ENCODE results near the gene KIF13A.
"Not testable (repeated sequence)": the region's sequence is repeated elsewhere in the genome, so short reads cannot be mapped to it uniquely, and the experiment has no call there.

The KIF13A gene

DNA sequence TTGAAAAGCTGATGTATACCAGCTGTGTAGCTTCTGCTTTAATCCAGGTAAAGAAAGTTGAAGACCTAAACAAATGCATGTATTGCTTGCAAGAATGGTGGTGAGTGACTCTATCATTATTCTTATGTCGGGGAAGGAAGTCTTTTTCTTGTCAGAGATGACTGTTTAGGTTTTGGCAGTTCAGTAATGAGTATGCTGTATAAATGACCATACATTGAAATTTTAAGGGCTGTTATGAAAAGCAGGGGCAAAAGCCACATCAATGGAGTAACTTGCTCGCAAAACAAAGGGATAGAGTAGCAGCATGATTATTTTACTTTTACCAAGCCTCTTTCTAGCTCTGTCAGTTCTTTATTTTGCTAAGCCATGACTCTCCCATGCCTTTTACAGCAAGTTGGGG, 224.8 kb downstream of the KIF13A start:
- Histone ChIP-seq H3K36me3 (ENCODE audit: insufficient read depth, low read length) (no peaks in the 10 kb centered on the region), H3K9ac (ENCODE audit: insufficient read length) (no peak overlapping the region), H3K4me3 (no peak overlapping the region), H3K9me3 (ENCODE audit: low read depth, low read length) (no peaks in the 10 kb centered on the region), H3K27ac (no peak overlapping the region)
- TF ChIP-seq POLR2AphosphoS5 (IDR thresholded peaks at IDR 0.05; ENCODE audit: borderline replicate concordance, low read depth, low read length) (no peak), FOXP2 (optimal IDR thresholded peaks at IDR 0.05; ENCODE audit: control extremely low read depth, extremely low read length, insufficient read depth) (no peak), EZH2 (IDR thresholded peaks at IDR 0.05) (no peak)
- no peak for DNase-seq (ENCODE audit: low read depth, low spot score)

DNA sequence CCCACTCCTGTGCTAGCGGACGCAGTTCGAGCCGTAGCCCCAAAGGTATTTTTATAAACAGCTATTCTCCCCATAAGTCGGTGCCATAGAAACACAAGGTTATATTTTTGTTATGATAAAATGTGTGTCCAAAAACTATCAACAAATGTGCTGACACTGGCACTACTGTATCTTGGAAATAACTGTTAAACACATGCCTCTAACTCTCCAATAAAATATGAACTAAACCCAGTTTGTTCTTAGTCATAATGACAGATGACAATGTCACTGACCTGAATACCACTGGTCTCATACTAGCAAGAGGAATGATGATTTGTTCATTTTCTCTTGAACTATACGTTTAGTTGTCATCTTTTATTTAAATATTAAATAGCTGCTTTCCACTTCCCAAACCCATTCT, 229.3 kb downstream of the KIF13A start:
- DNase-seq (ENCODE audit: low read depth, low spot score), result no peak
- H3K9me3 ChIP-seq (ENCODE audit: low read depth, low read length), result no peaks in the 10 kb centered on the region
- no peaks in the 10 kb centered on the region for H3K36me3 ChIP-seq (ENCODE audit: insufficient read depth, low read length)
- TF ChIP-seq EZH2 (IDR thresholded peaks at IDR 0.05) (no peak), FOXP2 (optimal IDR thresholded peaks at IDR 0.05; ENCODE audit: control extremely low read depth, extremely low read length, insufficient read depth) (no peak), POLR2AphosphoS5 (IDR thresholded peaks at IDR 0.05; ENCODE audit: borderline replicate concordance, low read depth, low read length) (no peak)
- no peak overlapping the region for H3K4me3 ChIP-seq
- H3K27ac ChIP-seq, result no peak overlapping the region
- H3K9ac ChIP-seq (ENCODE audit: insufficient read length), result no peak overlapping the region

GRCh38 chr6:17754254-17754653, 233.2 kb downstream of the KIF13A start:
- TF ChIP-seq POLR2AphosphoS5 (IDR thresholded peaks at IDR 0.05; ENCODE audit: borderline replicate concordance, low read depth, low read length) (no peak), FOXP2 (optimal IDR thresholded peaks at IDR 0.05; ENCODE audit: control extremely low read depth, extremely low read length, insufficient read depth) (no peak), EZH2 (IDR thresholded peaks at IDR 0.05) (no peak)
- Histone ChIP-seq H3K4me3 (no peak overlapping the region), H3K27ac (no peak overlapping the region), H3K9ac (ENCODE audit: insufficient read length) (no peak overlapping the region), H3K36me3 (ENCODE audit: insufficient read depth, low read length) (no peaks in the 10 kb centered on the region), H3K9me3 (ENCODE audit: low read depth, low read length) (no peaks in the 10 kb centered on the region)
- no peak for DNase-seq (ENCODE audit: low read depth, low spot score)

DNA sequence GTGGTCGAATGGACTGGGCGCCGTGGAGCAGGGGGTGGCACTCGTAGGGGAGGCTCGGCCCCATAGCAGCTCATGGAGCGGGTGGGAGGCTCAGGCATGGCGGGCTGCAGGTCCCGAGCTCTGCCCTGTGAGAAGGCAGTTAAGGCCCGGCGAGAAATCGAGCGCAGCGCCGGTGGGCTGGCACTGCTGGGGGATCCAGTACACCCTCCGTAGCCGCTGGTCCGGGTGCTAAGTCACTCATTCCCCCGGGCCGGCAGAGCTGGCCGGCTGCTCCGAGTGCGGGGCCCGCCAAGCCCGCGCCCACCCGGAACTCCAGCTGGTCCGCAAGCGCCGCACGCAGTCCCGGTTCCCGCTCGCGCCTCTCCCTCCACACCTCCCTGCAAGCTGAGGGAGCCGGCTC, 242.1 kb downstream of the KIF13A start:
- H3K4me3 ChIP-seq; H3K9ac ChIP-seq (ENCODE audit: insufficient read length); H3K9me3 ChIP-seq (ENCODE audit: low read depth, low read length); H3K27ac ChIP-seq; DNase-seq (ENCODE audit: low read depth, low spot score); H3K36me3 ChIP-seq (ENCODE audit: insufficient read depth, low read length): not testable (repeated sequence)

DNA sequence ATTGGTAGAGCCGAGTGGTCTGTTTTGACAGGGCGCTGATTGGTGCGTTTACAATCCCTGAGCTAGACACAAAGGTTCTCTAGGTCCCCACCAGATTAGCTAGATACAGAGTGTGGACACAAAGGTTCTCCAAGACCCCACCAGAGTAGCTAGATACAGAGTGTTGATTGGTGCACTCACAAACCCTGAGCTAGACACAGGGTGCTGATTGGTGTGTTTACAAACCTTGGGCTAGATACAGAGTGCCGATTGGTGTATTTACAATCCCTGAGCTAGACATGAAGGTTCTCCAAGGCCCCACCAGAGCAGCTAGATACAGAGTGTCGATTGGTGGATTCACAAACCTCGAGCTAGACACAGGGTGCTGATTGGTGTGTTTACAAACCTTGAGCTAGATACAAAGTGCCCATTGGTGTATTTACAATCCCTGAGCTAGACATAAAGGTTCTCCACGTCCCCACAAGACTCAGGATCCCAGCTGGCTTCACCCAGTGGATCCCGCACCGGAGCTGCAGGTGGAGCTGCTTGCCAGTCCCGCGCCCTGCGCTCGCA, 242.6 kb downstream of the KIF13A start:
- not testable (repeated sequence) for H3K4me3 ChIP-seq; H3K9me3 ChIP-seq (ENCODE audit: low read depth, low read length); H3K9ac ChIP-seq (ENCODE audit: insufficient read length); H3K27ac ChIP-seq; DNase-seq (ENCODE audit: low read depth, low spot score); H3K36me3 ChIP-seq (ENCODE audit: insufficient read depth, low read length)

DNA sequence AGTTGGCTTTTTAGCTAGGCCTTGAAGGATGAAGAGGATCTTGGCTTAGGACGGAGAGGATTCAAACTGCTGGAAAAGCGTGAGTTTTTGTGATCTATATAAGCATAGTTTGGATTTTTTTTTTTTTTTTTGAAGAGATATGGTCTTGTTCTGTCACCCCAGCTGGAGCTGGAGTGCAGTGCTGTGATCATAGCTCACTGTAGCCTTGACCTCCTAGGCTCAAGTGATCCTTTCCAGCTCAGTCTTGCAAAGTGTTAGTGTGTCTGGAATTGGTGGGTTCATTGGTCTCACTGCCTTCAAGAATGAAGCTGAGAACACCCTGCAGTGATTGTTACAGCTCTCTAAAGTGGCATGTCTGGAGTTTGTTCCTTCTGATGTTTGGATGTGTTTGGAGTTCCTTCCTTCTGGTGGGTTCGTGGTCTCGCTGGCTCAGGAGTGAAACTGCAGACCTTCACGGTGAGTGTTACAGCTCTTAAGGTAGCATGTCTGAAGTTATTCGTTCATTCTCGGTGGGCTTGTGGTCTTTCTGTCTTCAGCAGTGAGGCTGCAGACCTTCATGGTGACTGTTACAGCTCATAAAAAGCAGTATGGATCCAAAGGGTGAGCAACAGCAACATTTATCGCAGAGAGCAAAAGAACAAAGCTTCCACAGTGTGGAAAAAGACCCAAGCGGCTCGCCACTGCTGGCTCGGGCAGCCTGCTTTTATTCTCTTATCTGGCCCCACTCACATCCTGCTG, 243.2 kb downstream of the KIF13A start:
- Histone ChIP-seq H3K4me3 (no peak overlapping the region), H3K9me3 (ENCODE audit: low read depth, low read length) (no peaks in the 10 kb centered on the region), H3K27ac (no peak overlapping the region), H3K36me3 (ENCODE audit: insufficient read depth, low read length) (no peaks in the 10 kb centered on the region), H3K9ac (ENCODE audit: insufficient read length) (no peak overlapping the region)
- TF ChIP-seq EZH2 (IDR thresholded peaks at IDR 0.05) (no peak), FOXP2 (optimal IDR thresholded peaks at IDR 0.05; ENCODE audit: control extremely low read depth, extremely low read length, insufficient read depth) (no peak), POLR2AphosphoS5 (IDR thresholded peaks at IDR 0.05; ENCODE audit: borderline replicate concordance, low read depth, low read length) (no peak)
- no peak for DNase-seq (ENCODE audit: low read depth, low spot score)

- TF ChIP-seq EZH2 (IDR thresholded peaks at IDR 0.05), result no peak
- no peak for TF ChIP-seq FOXP2 (optimal IDR thresholded peaks at IDR 0.05; ENCODE audit: control extremely low read depth, extremely low read length, insufficient read depth)
- TF ChIP-seq POLR2AphosphoS5 (IDR thresholded peaks at IDR 0.05; ENCODE audit: borderline replicate concordance, low read depth, low read length), result no peak
- no peak overlapping the region for H3K4me3 ChIP-seq
- no peaks in the 10 kb centered on the region for H3K36me3 ChIP-seq (ENCODE audit: insufficient read depth, low read length)
- no peak overlapping the region for H3K27ac ChIP-seq
- no peaks in the 10 kb centered on the region for H3K9me3 ChIP-seq (ENCODE audit: low read depth, low read length)
- no peak overlapping the region for H3K9ac ChIP-seq (ENCODE audit: insufficient read length)
- DNase-seq (ENCODE audit: low read depth, low spot score), result no peak
Observed at GRCh38 chr6:17741507-17741906, 245.9 kb downstream of the KIF13A start.

- H3K9me3 ChIP-seq (ENCODE audit: low read depth, low read length), result no peaks in the 10 kb centered on the region
- H3K9ac ChIP-seq (ENCODE audit: insufficient read length), result no peak overlapping the region
- no peaks in the 10 kb centered on the region for H3K36me3 ChIP-seq (ENCODE audit: insufficient read depth, low read length)
- no peak for DNase-seq (ENCODE audit: low read depth, low spot score)
- no peak for TF ChIP-seq POLR2AphosphoS5 (IDR thresholded peaks at IDR 0.05; ENCODE audit: borderline replicate concordance, low read depth, low read length)
- no peak for TF ChIP-seq EZH2 (IDR thresholded peaks at IDR 0.05)
- no peak for TF ChIP-seq FOXP2 (optimal IDR thresholded peaks at IDR 0.05; ENCODE audit: control extremely low read depth, extremely low read length, insufficient read depth)
- no peak overlapping the region for H3K4me3 ChIP-seq
- no peak overlapping the region for H3K27ac ChIP-seq
Observed at GRCh38 chr6:17740559-17741220, 246.7 kb downstream of the KIF13A start.

Data from SK-N-MC (cell line).